Muscle layer of duodenum (tissue), 2 donors: ENCODE results near the gene IGSF22.
A peak's percentile ranks its signal among the peaks of the same experiment; 100 is the strongest.

Experiments
- H3K27ac ChIP-seq: one replicate; pipeline ENCODE4 v1.7.0; 2013; ENCODE audit warnings: mild to moderate bottlenecking, low read length
- H3K27me3 ChIP-seq: one replicate; pipeline ENCODE4 v1.7.0; 2013; ENCODE audit warnings: low read depth, mild to moderate bottlenecking, control low read depth, low read length
- H3K36me3 ChIP-seq, 2 donors: one replicate each; pipeline ENCODE4 v1.7.0; 2013; ENCODE audit warnings: low read length in 2 of 2, control low read depth in 1 of 2, mild to moderate bottlenecking in 1 of 2; ENCODE audit not compliant: insufficient read depth in 2 of 2, control insufficient read depth in 1 of 2
- H3K4me1 ChIP-seq, 2 donors: one replicate each; pipeline ENCODE4 v1.7.0; 2013; ENCODE audit warnings: low read length in 2 of 2, mild to moderate bottlenecking in 2 of 2, control low read depth in 1 of 2, moderate library complexity in 1 of 2; ENCODE audit not compliant: insufficient read depth in 2 of 2, control insufficient read depth in 1 of 2
- H3K4me3 ChIP-seq, 2 donors: one replicate each; pipeline ENCODE4 v1.7.0; 2013; ENCODE audit warnings: low read length in 2 of 2, low read depth in 1 of 2, mild to moderate bottlenecking in 1 of 2
- H3K9me3 ChIP-seq, 2 donors: one replicate each; pipeline ENCODE4 v1.7.0; 2013; ENCODE audit warnings: low read length in 2 of 2, control low read depth in 1 of 2, mild to moderate bottlenecking in 1 of 2; ENCODE audit not compliant: control insufficient read depth in 1 of 2
- donor health status: healthy.

Gene IGSF22

DNA sequence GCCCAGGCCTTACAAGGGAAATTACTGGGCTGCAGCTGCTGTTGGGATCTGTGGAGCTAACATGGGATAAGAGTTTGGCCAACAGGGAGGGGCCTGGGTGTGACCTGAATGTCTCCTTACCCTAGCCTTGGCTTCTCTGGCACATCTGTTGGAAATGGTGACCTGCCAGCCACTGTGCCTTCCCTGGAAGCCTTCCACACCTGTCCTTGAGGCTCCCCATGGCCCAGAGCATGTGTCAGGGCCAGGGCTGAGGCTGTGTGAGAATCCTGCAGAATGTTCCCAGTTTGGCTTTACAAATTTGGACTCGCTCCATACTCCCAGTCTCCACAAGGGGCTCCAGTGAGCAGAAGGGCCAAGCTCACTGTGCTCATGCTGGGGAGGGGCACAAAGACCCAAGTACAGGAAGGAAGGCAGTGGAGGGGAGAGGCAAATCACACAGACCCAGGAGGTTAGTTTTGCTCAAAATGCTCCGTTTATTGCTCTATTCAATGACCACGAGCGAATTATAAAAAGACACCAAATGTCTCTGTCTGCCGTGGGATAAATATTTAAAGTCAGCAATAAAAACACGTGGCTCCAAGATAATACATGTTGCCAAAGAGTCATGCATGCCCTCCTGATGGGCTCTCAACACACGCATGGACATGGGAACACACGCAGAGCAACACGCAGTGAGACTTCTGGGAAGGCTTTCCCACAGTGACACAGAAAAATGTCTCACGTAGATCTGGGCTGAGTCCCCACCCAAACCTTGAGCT lies 1.7 kb upstream of the IGSF22 start:
- H3K27me3 ChIP-seq, result no peaks in the 10 kb centered on the region
- H3K4me1 ChIP-seq, result no peaks in the 10 kb centered on the region
- no peaks in the 10 kb centered on the region for H3K36me3 ChIP-seq
- no peak overlapping the region for H3K27ac ChIP-seq
- no peaks in the 10 kb centered on the region for H3K9me3 ChIP-seq
- H3K4me3 ChIP-seq, result no peak overlapping the region

DNA sequence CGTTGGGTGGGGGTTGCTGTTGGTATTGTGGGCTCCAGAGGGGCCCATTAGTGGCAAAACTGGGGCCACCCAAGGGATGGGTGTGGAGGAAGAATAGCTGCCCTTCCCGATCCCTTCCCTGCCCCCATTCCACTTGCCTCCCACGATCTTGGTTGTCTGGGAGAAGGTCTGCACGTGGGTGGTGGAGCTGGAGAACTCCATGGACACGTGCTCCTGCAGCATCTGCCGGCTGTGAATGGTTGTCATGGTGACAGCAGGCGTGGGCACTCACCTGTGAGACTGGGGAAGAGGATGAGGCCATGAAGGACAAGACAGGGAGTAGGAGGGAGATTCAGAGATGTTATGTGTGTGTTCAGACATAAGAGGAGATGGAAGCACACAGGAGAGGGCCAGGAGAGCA lies 2.0 kb downstream of the IGSF22 start:
- H3K9me3 ChIP-seq, result no peaks in the 10 kb centered on the region
- H3K27ac ChIP-seq, result no peak overlapping the region
- H3K36me3 ChIP-seq, result no peaks in the 10 kb centered on the region
- H3K4me3 ChIP-seq, result no peak overlapping the region
- H3K27me3 ChIP-seq, result no peaks in the 10 kb centered on the region
- H3K4me1 ChIP-seq, result no peaks in the 10 kb centered on the region

DNA sequence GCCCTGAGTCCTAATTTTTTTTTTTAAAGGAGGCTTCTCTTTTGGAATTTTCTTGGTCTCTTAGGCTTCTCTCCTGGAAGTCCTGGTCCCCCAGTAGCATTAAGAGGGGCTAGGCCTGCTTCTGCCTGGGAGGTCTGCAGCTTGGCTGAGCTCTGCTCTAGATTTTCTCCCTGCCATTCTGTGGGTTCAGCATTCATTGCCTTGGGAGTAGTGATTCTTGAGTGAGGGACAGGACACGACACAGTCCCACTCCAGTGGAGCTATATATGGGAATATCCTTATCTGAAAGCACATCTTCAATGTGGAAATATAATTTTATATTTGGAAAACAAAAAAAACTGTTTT lies 3.7 kb downstream of the IGSF22 start:
- no peaks in the 10 kb centered on the region for H3K36me3 ChIP-seq
- peak overlapping the region; percentile 70 to 80 for H3K4me3 ChIP-seq
- H3K27ac ChIP-seq, result no peak overlapping the region
- H3K4me1 ChIP-seq, result no peaks in the 10 kb centered on the region
- H3K27me3 ChIP-seq, result no peaks in the 10 kb centered on the region
- no peaks in the 10 kb centered on the region for H3K9me3 ChIP-seq

DNA sequence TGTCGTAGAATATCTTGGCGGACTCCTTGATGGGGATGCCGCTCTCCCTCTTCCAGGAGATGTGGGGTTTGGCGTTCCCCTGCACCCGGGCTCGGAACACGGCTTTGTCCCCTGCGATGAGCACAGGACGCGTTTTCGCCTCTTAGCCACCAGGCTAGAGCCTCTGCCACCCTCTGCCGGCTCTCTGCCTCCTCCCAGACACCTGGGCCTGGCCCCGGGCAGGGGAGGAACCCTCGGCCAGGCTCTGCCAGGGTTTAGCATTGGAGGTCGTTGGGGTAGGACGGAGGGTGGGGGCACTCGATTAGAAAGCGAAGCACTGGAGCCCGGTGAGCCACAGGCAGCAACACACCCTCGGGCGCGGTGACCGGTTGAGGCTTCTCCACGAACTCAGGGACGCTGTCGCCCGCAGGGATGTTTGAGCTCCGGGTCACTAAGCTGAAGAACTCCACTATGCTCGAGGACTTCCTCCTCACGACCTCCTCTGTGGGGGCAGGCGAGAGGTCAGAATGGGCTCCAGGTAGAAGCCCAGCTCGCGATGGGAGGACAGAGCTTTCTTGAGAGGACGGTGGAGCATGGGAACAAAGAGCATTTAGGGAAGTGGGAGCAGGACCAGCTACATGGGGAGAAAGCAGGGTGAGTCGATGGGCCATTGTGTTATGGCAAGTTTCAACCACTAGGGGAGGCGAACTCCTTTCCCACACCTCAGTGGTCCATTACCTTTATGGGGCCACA lies 4.3 kb downstream of the IGSF22 start:
- Histone ChIP-seq H3K27ac (peak overlapping the region; percentile 1), H3K4me1 (no peaks in the 10 kb centered on the region), H3K36me3 (no peaks in the 10 kb centered on the region), H3K27me3 (no peaks in the 10 kb centered on the region), H3K9me3 (no peaks in the 10 kb centered on the region), H3K4me3 (peak overlapping the region; percentile 70 to 80)

DNA sequence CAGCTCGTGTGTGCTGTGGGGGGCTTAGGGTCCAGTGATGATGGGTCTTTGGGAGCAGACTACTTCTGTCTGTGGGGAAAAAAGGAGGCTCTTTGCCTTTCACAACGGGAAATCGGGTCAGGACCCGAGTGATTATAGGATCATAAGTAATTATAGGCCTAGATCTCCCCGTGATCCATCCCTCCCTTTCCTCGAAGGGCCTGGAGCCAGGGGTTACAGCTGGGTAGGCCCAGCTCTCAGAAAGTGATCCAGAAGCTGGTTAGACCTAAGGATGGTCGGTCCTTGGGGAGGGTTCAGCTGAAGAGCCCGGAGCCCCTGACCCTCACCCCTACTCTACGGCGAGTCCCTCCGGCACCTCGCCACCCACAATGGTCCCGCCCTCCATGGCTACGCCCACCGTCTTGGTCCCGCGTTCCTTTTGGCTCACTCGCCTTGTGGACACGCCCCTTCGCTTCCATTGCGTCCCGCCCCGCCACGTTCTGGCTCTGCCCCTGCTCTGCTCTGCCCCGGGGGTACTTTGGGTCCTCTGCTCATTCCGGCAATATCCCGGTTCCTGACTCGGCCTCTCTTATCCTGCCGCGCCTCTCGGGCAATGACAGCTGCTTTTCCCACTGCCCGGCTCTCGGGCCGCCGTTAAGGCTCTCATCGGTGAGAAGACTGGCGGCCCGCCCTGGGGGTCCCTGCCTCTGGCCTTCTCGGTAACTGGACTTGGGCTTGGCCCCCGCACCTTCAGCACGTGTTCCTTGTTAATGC lies 5.0 kb downstream of the IGSF22 start:
- Histone ChIP-seq H3K36me3 (no peaks in the 10 kb centered on the region), H3K27ac (peak overlapping the region; percentile 1), H3K27me3 (no peaks in the 10 kb centered on the region), H3K4me3 (peak overlapping the region; percentile 70 to 80), H3K4me1 (no peaks in the 10 kb centered on the region), H3K9me3 (no peaks in the 10 kb centered on the region)

DNA sequence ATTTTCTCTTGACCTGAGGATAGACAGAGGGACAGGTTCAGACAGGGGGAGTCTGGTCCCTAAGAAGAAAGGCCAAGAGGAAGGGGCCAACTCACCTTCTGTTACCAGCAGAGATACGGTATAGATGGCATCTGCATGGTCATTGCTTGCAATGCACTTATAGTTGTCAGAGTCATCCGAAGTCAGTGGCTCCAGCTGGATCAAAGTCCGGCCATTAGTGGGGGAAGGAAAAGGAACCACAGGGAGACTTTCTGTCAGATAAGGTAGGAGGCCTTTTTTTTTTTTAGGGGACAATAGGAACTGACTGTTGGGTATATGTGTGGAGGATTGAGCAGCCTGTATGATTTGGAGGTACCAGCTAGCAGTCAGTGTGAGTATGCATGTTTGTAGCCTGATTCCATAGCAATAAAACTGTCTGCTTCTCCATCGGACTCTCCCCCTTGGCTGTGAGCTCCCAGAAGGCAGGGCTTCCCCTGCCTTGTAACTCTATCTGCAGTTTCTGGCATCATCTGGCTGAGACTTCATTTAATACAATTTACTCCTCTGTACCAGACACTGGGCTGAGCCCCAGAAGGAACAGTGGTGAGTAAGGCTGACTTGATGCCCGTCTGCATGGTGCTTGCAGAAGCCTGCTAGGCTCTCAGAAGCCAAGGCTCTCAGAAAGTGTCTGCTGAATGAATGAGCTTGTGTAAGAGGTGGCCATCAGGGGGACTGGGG lies 5.7 kb downstream of the IGSF22 start:
- Histone ChIP-seq H3K4me3 (peak overlapping the region; percentile 70 to 80), H3K9me3 (no peaks in the 10 kb centered on the region), H3K4me1 (no peaks in the 10 kb centered on the region), H3K27ac (no peak overlapping the region), H3K27me3 (no peaks in the 10 kb centered on the region), H3K36me3 (no peaks in the 10 kb centered on the region)

DNA sequence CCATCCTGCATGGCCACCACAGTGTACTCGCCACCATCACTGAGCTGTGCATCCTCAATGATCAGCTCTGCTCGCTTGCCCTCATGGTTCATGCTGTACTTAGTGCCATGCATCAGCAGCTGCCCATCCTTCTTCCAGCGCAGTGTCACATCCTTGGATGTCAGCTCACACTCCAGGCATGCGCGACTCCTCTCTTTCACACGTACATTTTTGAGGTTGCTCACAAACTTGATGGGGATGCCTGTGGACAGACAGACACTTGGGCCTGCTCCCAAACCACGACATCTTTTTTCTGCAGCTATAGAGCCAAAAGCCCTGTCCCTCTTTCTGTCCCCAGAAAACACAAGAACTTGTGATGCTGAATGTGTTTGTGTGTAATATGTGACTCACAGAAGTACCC lies 10.5 kb downstream of the IGSF22 start:
- no peak overlapping the region for H3K27ac ChIP-seq
- H3K27me3 ChIP-seq, result no peaks in the 10 kb centered on the region
- H3K4me3 ChIP-seq, result no peak overlapping the region
- H3K9me3 ChIP-seq, result no peaks in the 10 kb centered on the region
- H3K36me3 ChIP-seq, result no peaks in the 10 kb centered on the region
- H3K4me1 ChIP-seq, result no peaks in the 10 kb centered on the region

DNA sequence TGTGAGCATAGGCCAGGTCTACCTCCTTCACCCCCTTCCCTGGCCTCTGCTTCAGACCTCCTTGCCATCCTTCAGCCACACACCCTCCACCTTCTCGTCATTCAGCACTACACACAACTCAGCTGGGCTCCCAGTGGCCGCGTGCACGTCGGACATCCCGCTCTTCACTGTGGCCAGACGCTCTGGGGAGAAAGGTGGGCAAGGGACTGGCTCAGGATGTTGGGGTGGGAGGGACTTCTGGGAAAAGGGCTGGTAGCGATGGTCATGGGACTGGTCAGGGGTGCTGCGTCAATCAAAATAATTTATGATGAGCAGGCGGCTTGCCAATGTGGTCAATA lies 11.6 kb downstream of the IGSF22 start:
- Histone ChIP-seq H3K27ac (no peak overlapping the region), H3K4me1 (no peaks in the 10 kb centered on the region), H3K9me3 (no peaks in the 10 kb centered on the region), H3K36me3 (no peaks in the 10 kb centered on the region), H3K4me3 (no peak overlapping the region), H3K27me3 (no peaks in the 10 kb centered on the region)

DNA sequence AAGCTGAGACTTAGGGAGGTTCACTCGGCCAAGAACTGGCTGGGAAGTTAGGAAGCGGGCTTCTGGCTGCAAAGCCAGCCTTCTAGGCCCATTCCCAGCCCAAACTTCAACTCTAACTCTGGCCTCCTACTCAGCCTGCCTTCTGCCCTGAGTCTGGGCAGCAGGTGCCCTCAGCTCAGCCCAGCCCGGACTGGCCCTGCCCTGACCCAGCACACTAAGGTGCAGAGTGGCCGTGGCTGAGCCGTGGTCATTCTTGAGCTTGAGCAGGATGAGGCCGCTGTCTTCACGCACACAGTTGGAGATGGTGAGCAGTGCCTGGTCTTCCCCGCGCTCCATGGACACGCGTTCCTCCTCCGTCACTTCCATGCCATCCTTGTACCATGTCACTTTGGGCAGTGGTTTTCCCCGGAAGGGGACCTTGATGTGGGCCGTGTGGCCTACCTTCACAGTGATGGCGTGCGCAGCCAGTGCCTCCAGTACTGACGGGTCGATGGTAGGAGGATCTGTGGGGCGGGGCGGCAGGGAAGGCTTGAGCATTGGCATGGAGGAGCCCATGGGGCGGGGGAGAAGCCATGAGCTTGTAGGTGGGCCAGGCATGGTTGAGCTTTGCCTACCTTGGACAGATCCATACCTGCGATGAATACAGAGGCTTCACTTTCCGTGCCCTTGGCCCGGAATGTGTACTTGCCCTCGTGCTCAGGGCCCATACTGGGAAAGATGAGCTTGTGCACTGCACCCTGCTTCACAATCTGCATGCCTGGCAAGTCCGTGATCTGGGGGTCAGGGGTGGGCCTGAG lies 12.1 kb downstream of the IGSF22 start:
- Histone ChIP-seq H3K4me3 (no peak overlapping the region), H3K4me1 (no peaks in the 10 kb centered on the region), H3K36me3 (no peaks in the 10 kb centered on the region), H3K27ac (no peak overlapping the region), H3K27me3 (no peaks in the 10 kb centered on the region), H3K9me3 (no peaks in the 10 kb centered on the region)

DNA sequence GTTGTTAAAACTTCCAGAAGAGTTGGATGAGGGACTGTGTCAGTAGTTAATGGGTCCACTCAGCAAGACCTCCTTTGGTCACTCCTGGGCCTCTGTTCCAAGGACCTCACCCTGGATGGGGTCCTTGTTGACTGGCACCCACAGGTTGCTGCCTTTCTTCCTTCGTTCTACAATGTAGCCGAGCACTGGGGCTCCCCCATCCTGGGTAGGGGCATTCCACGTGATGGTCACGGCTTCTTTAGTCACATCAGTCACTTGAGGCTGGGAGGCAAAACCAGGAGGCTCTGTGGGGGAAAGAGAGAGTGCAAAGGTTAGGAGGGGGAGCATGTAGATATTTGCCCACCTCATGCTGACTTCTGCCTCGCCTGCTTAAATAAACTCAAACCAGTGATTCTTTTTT lies 15.4 kb downstream of the IGSF22 start:
- Histone ChIP-seq H3K9me3 (no peaks in the 10 kb centered on the region), H3K4me1 (peaks cover under 1 to 4% of the 10 kb centered on the region in 2 donors), H3K27me3 (no peaks in the 10 kb centered on the region), H3K4me3 (no peak overlapping the region), H3K36me3 (no peaks in the 10 kb centered on the region), H3K27ac (no peak overlapping the region)
